Smooth muscle cell (in vitro differentiated cells): ENCODE results near the gene TEX14. TPM values are rescaled to one million over a fixed set of nuclear protein-coding genes. Genes with fewer than 3 reads are reported as not detected.

Source experiments
- DNase-seq: peaks from one replicate; lab custom pipeline; 2025; ENCODE audit not compliant: unreplicated experiment; lab: John Stamatoyannopoulos, UW
- H2AFZ ChIP-seq: fragments of 200-600 bp; sonication (generic); 2 replicates; pipeline ENCODE4 v1.6.0; 2016; ENCODE audit warnings: antibody characterized with exemption, low read depth, mild to moderate bottlenecking
- H3F3A ChIP-seq: fragments of 200-600 bp; sonication (generic); 2 replicates; pipeline ENCODE4 v1.6.0; 2017; ENCODE audit warnings: antibody characterized with exemption, low read depth
- H3K27ac ChIP-seq: fragments of 200-600 bp; sonication (generic); 2 replicates; pipeline ENCODE4 v1.5.1; 2016; ENCODE audit warnings: low read depth, mild to moderate bottlenecking
- H3K27me3 ChIP-seq: fragments of 200-600 bp; sonication (generic); 2 replicates; pipeline ENCODE4 v1.6.1; 2016; ENCODE audit warnings: low read depth, mild to moderate bottlenecking
- H3K36me3 ChIP-seq: fragments of 200-600 bp; sonication (generic); 2 replicates; pipeline ENCODE4 v1.5.1; 2016; ENCODE audit warnings: low read depth
- H3K4me1 ChIP-seq: fragments of 200-600 bp; sonication (generic); 2 replicates; pipeline ENCODE4 v1.5.1; 2016; ENCODE audit warnings: low read depth
- H3K4me2 ChIP-seq: fragments of 200-600 bp; sonication (generic); 2 replicates; pipeline ENCODE4 v1.6.0; 2016; ENCODE audit warnings: mild to moderate bottlenecking
- H3K4me3 ChIP-seq: fragments of 200-600 bp; sonication (generic); 2 replicates; pipeline ENCODE4 v1.5.1; 2016; ENCODE audit warnings: mild to moderate bottlenecking
- H3K79me2 ChIP-seq: fragments of 200-600 bp; sonication (generic); 2 replicates; pipeline ENCODE4 v1.6.0; 2016; ENCODE audit warnings: low read depth, mild to moderate bottlenecking
- H3K9ac ChIP-seq: fragments of 200-600 bp; sonication (generic); 2 replicates; pipeline ENCODE4 v1.6.0; 2016; ENCODE audit warnings: low read depth
- H3K9me3 ChIP-seq: fragments of 200-600 bp; sonication (generic); replicated peaks from 2 replicates; pipeline ENCODE4 v1.5.1; 2016; ENCODE audit warnings: low read depth
- H4K20me1 ChIP-seq: fragments of 200-600 bp; sonication (generic); 2 replicates; pipeline ENCODE4 v1.6.0; 2016; ENCODE audit warnings: low read depth
- WGBS: methylation state at CpG from one replicate; pipeline ENCODE4 v1.1.7; 2016; ENCODE audit warnings: low lambda C conversion rate; 5-methylcytosine and 5-hydroxymethylcytosine counted together
- polyA plus RNA-seq: library from polyadenylated mRNA; unstranded; fragments of >200 nt; fragmentation: Nextera tagmentation; extraction: Ambion mirVana; gene quantifications from 2 replicates; pipeline ENCODE4 v1.2.1, GENCODE V29; 2016
- total RNA-seq: library from RNA; depleted of rRNA; stranded (reverse); fragments of >200 nt; gene quantifications from 2 replicates; pipeline ENCODE4 v1.2.3, GENCODE V29; 2014
- TF ChIP-seq, protein P1 (sequence below): fragments of 200-600 bp; sonication (generic); IDR thresholded peaks from 2 replicates; pipeline ENCODE4 v1.5.1; 2017; ENCODE audit warnings: borderline replicate concordance, mild to moderate bottlenecking, antibody characterized with exemption; ENCODE audit not compliant: insufficient read depth, poor library complexity, severe bottlenecking

Gene TEX14
- total and polyA plus RNA-seq, 2 experiments from 2014 or later, result 0.04 TPM; not detected in 1

DNA sequence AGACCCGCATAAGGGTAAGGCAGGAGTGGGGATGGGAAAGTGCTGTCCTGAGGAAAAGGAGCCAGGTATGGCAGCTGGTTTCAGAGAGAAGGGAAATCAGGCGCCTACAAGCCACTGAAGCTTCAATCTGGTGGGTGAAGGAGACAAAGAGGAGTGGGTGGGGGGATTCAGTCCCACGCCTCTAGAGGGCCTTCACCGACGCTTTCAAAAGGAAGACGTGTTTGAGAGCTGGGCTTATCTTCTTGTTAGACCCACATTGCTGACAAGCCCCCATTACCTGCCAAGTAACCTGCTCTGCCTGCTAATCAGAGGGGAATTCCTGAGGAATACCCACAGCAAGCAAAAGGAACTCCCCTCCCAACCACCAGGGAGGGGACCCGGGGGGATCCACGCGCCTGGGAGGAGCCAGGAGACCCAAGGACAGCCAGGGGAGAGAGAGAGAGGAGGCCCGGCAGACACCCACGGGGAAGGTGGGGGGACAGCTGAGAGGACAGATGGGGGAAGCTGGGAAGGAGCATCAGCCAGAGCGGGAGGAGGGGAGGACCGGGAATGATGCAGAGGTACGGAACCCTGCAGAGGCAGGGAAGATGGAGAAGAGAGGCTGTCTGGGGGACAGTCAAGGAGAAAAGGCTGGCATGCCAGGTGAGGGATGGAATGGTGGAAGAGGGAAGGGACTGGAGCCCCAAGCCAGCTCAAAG lies 178.4 kb downstream of the TEX14 start:
- Histone ChIP-seq H3K9ac (no peak overlapping the region), H3K4me1 (peaks cover 19% of the 10 kb centered on the region), H3K4me2 (peak overlapping the region; percentile 88), H4K20me1 (peaks cover 8% of the 10 kb centered on the region), H3K4me3 (peak overlapping the region; percentile 65), H3K79me2 (no peaks in the 10 kb centered on the region), H2AFZ (no peak overlapping the region), H3K27ac (no peak overlapping the region), H3K9me3 (no peaks in the 10 kb centered on the region), H3K27me3 (no peaks in the 10 kb centered on the region), H3F3A (peaks cover 17% of the 10 kb centered on the region), H3K36me3 (no peaks in the 10 kb centered on the region)
- no peak for DNase-seq
- TF ChIP-seq, protein P1, sequence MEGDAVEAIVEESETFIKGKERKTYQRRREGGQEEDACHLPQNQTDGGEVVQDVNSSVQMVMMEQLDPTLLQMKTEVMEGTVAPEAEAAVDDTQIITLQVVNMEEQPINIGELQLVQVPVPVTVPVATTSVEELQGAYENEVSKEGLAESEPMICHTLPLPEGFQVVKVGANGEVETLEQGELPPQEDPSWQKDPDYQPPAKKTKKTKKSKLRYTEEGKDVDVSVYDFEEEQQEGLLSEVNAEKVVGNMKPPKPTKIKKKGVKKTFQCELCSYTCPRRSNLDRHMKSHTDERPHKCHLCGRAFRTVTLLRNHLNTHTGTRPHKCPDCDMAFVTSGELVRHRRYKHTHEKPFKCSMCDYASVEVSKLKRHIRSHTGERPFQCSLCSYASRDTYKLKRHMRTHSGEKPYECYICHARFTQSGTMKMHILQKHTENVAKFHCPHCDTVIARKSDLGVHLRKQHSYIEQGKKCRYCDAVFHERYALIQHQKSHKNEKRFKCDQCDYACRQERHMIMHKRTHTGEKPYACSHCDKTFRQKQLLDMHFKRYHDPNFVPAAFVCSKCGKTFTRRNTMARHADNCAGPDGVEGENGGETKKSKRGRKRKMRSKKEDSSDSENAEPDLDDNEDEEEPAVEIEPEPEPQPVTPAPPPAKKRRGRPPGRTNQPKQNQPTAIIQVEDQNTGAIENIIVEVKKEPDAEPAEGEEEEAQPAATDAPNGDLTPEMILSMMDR, result no peak
- WGBS, result 43% methylated on average over 12 of the region's 14 CpGs

GRCh38 chr17:58510075-58510474 lies 181.8 kb downstream of the TEX14 start:
- Histone ChIP-seq H2AFZ (no peak overlapping the region), H3K9ac (no peak overlapping the region), H4K20me1 (peaks cover 8% of the 10 kb centered on the region), H3K9me3 (no peaks in the 10 kb centered on the region), H3K79me2 (no peaks in the 10 kb centered on the region), H3K27me3 (no peaks in the 10 kb centered on the region), H3K4me3 (no peak overlapping the region), H3K27ac (no peak overlapping the region), H3K4me2 (no peak overlapping the region), H3F3A (peaks cover 4% of the 10 kb centered on the region), H3K36me3 (no peaks in the 10 kb centered on the region), H3K4me1 (peaks cover 11% of the 10 kb centered on the region)
- TF ChIP-seq, protein P1, result no peak
- 99% methylated on average over 5 of the region's 5 CpGs for WGBS
- DNase-seq, result no peak

GRCh38 chr17:58508341-58509067 lies 183.3 kb downstream of the TEX14 start:
- TF ChIP-seq, protein P1, result no peak
- Histone ChIP-seq H3K4me2 (no peak overlapping the region), H3K79me2 (no peaks in the 10 kb centered on the region), H3K4me1 (peaks cover 4% of the 10 kb centered on the region), H3K4me3 (no peak overlapping the region), H2AFZ (no peak overlapping the region), H4K20me1 (peaks cover 4% of the 10 kb centered on the region), H3K27me3 (no peaks in the 10 kb centered on the region), H3K27ac (no peak overlapping the region), H3K9ac (no peak overlapping the region), H3K9me3 (no peaks in the 10 kb centered on the region), H3F3A (no peaks in the 10 kb centered on the region), H3K36me3 (no peaks in the 10 kb centered on the region)
- DNase-seq, result no peak
- WGBS, result 94% methylated on average over 10 of the region's 10 CpGs
